ENCODE measurements around the gene ANAPC15.

The ANAPC15 gene

DNA sequence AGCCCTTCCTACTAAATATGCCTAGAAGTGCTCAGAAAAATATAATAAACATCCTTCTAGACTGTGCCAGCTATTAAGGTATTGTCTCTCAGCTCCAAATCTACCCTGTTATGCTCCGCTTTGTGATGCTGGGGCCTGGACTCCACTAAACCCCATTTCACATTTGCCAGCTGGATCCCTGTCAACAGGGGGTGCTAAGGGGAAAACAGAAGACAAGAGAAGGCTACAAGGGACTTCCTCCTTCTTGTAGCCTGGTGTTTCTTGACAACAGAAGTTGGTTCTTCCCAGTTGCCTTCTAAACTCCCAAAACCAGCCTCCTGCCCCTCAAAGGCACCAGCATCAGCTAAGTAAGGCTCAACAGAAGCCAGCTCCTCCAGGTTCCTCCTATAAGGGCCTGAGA, 37.4 kb downstream of the ANAPC15 start:
- no peak overlapping the region for H3K27ac ChIP-seq (ENCODE audit: low read depth, low read length)
- no peak overlapping the region for H3K4me3 ChIP-seq (ENCODE audit: low read depth, low read length)
- no peak overlapping the region for H2AFZ ChIP-seq (ENCODE audit: low read length, unreplicated experiment)
- H3K79me2 ChIP-seq (ENCODE audit: control insufficient read depth, insufficient read depth, low read length, unreplicated experiment): peaks cover 85% of the 10 kb centered on the region
- H3K36me3 ChIP-seq (ENCODE audit: insufficient read depth, low read length): no peaks in the 10 kb centered on the region
- no peaks in the 10 kb centered on the region for H3K27me3 ChIP-seq (ENCODE audit: insufficient read depth, low read length)
- H3K4me1 ChIP-seq (ENCODE audit: control insufficient read depth, insufficient read depth, low read length, unreplicated experiment): peaks cover 38% of the 10 kb centered on the region

DNA sequence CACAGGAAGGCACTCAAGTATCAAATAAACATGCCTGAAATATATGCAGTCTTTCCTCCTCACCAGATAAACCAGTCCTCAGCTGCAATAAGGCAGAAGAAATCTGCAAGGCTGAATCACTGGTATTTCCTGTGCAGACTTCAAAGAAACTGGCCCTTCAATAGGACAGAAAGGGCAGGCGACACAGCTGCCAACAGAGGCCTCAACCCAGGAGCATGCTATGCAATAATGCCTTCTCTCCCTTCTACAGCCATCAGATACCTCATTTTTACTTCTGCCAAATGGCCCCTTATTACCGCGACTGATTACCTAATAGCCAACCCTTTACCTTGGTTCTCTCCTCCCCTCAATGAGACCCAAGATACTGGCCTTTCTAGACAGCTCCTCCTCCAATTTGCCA, 40.1 kb downstream of the ANAPC15 start:
- Histone ChIP-seq H3K4me3 (ENCODE audit: low read depth, low read length) (peak overlapping the region; percentile 38; the same call in 1 of the 2 replicates), H3K36me3 (ENCODE audit: insufficient read depth, low read length) (no peaks in the 10 kb centered on the region), H3K27me3 (ENCODE audit: insufficient read depth, low read length) (no peaks in the 10 kb centered on the region), H2AFZ (ENCODE audit: low read length, unreplicated experiment) (no peak overlapping the region), H3K79me2 (ENCODE audit: control insufficient read depth, insufficient read depth, low read length, unreplicated experiment) (peaks cover 86% of the 10 kb centered on the region), H3K27ac (ENCODE audit: low read depth, low read length) (peak overlapping the region; percentile 67), H3K4me1 (ENCODE audit: control insufficient read depth, insufficient read depth, low read length, unreplicated experiment) (peaks cover 45% of the 10 kb centered on the region)

DNA sequence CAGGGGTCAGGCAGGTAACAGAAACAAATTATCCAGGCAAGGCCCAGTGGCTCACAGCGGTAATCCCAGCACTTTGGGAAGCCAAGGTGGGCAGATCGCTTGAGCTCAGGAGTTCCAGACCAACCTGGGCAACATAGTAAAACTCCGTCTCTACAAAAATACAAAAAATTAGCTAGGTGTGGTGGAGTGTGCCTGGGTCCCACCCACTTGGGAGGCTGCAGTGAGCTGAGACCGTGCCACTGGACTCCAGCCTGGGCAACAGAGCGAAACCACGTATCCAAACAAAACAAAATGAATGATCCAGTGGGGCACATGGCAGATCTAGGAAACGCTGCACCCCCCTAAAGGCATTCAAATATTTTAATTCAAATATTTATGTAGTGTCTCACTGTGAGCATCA, 42.0 kb downstream of the ANAPC15 start:
- peak overlapping the region; percentile 20 for H3K4me3 ChIP-seq (ENCODE audit: low read depth, low read length)
- no peaks in the 10 kb centered on the region for H3K27me3 ChIP-seq (ENCODE audit: insufficient read depth, low read length)
- H2AFZ ChIP-seq (ENCODE audit: low read length, unreplicated experiment): no peak overlapping the region
- no peaks in the 10 kb centered on the region for H3K36me3 ChIP-seq (ENCODE audit: insufficient read depth, low read length)
- peak overlapping the region; percentile 67 for H3K27ac ChIP-seq (ENCODE audit: low read depth, low read length)
- peaks cover 81% of the 10 kb centered on the region for H3K79me2 ChIP-seq (ENCODE audit: control insufficient read depth, insufficient read depth, low read length, unreplicated experiment)
- H3K4me1 ChIP-seq (ENCODE audit: control insufficient read depth, insufficient read depth, low read length, unreplicated experiment): peaks cover 53% of the 10 kb centered on the region

DNA sequence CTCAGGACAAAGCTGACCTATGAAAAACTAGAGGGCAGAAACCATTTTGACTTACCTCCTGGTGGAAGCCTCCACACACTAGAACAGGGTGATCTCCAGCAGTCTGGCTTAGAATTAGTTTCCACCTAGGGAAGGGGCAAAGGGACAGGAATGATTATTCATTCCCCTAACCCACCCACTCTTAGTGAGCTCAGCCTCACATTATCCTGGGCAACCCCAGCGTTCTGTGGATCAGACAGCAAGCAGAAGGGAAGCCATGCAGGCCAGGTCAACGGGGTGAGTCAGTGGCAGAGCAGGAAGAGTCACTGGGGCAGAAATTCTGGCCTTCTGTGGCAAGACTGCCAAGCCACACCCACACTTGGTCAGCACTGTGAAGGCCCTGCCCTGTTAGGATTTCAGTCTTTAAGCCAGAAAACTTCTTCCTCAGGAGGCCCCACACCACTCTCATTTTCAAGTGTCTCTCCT, 42.7 kb downstream of the ANAPC15 start:
- Histone ChIP-seq H3K79me2 (ENCODE audit: control insufficient read depth, insufficient read depth, low read length, unreplicated experiment) (peaks cover 75% of the 10 kb centered on the region), H3K4me1 (ENCODE audit: control insufficient read depth, insufficient read depth, low read length, unreplicated experiment) (peaks cover 53% of the 10 kb centered on the region), H3K36me3 (ENCODE audit: insufficient read depth, low read length) (no peaks in the 10 kb centered on the region), H3K4me3 (ENCODE audit: low read depth, low read length) (peak overlapping the region; percentile 53), H3K27ac (ENCODE audit: low read depth, low read length) (peak overlapping the region; percentile 67), H3K27me3 (ENCODE audit: insufficient read depth, low read length) (no peaks in the 10 kb centered on the region), H2AFZ (ENCODE audit: low read length, unreplicated experiment) (peak overlapping the region; percentile 18)

DNA sequence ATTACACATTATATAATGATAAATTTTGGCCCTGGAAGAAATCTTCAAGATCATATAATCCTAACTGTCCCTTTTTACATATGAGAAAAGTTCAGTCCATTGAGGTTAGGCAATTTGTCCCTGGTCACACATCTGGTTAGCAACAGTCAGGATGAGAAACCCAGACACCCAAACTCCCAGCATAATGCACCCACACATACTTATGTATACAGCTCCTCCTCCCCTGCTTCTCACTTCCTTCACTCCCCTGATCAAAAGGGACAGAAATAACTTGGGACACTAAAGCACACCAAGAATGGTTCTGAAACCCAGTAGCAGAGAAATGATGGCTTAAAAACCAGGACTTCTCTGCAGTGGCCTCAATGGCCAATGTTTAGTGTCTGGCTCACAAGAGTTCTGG, 43.3 kb downstream of the ANAPC15 start:
- H3K4me1 ChIP-seq (ENCODE audit: control insufficient read depth, insufficient read depth, low read length, unreplicated experiment): peaks cover 53% of the 10 kb centered on the region
- peak overlapping the region; percentile 18 for H2AFZ ChIP-seq (ENCODE audit: low read length, unreplicated experiment)
- H3K79me2 ChIP-seq (ENCODE audit: control insufficient read depth, insufficient read depth, low read length, unreplicated experiment): peaks cover 70% of the 10 kb centered on the region
- no peaks in the 10 kb centered on the region for H3K36me3 ChIP-seq (ENCODE audit: insufficient read depth, low read length)
- H3K27ac ChIP-seq (ENCODE audit: low read depth, low read length): peak overlapping the region; percentile 67
- peak overlapping the region; percentile 53 for H3K4me3 ChIP-seq (ENCODE audit: low read depth, low read length)
- no peaks in the 10 kb centered on the region for H3K27me3 ChIP-seq (ENCODE audit: insufficient read depth, low read length)

DNA sequence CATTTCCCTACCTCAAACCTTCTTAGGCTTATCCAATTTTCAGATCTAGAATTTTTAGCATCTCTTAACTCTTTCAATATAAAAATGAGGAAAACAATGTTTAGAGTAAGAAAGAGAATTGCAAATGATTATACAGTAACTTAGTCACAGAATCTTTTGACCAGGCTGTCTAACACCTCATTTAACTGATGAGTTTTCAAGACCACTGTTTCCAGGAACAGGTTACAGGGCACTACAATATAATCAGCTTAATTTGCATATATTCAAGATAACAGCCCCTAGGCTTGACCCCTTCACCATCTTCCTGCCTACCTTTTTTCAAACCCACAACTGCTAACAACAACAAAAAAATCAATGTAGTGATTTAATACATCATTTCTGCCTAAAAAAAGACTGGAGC, 44.8 kb downstream of the ANAPC15 start:
- H3K4me1 ChIP-seq (ENCODE audit: control insufficient read depth, insufficient read depth, low read length, unreplicated experiment): peaks cover 52% of the 10 kb centered on the region
- H3K27ac ChIP-seq (ENCODE audit: low read depth, low read length): no peak overlapping the region
- no peak overlapping the region for H3K4me3 ChIP-seq (ENCODE audit: low read depth, low read length)
- no peaks in the 10 kb centered on the region for H3K27me3 ChIP-seq (ENCODE audit: insufficient read depth, low read length)
- no peaks in the 10 kb centered on the region for H3K36me3 ChIP-seq (ENCODE audit: insufficient read depth, low read length)
- peaks cover 59% of the 10 kb centered on the region for H3K79me2 ChIP-seq (ENCODE audit: control insufficient read depth, insufficient read depth, low read length, unreplicated experiment)
- H2AFZ ChIP-seq (ENCODE audit: low read length, unreplicated experiment): no peak overlapping the region

DNA sequence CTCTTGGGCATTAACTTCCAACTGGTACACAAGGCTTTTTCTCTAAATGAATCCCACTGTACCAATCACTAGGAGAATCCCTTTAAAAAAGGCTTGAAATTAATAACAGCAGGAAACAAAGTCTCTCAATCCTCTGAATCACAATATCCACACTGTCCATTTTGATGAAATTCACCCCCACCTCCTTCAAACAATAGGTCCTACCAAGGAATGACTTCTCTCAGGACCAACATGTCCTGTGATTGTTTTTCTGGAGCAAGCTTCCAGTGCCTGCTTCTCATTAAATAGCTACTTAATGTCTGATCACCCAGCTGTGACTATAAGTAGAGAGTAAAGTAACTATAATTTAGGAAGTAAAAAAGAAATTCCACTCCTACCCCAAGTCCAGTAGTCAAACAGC, 45.2 kb downstream of the ANAPC15 start:
- Histone ChIP-seq H3K36me3 (ENCODE audit: insufficient read depth, low read length) (no peaks in the 10 kb centered on the region), H2AFZ (ENCODE audit: low read length, unreplicated experiment) (no peak overlapping the region), H3K4me3 (ENCODE audit: low read depth, low read length) (no peak overlapping the region), H3K27ac (ENCODE audit: low read depth, low read length) (no peak overlapping the region), H3K27me3 (ENCODE audit: insufficient read depth, low read length) (no peaks in the 10 kb centered on the region), H3K79me2 (ENCODE audit: control insufficient read depth, insufficient read depth, low read length, unreplicated experiment) (peaks cover 59% of the 10 kb centered on the region), H3K4me1 (ENCODE audit: control insufficient read depth, insufficient read depth, low read length, unreplicated experiment) (peaks cover 49% of the 10 kb centered on the region)

DNA sequence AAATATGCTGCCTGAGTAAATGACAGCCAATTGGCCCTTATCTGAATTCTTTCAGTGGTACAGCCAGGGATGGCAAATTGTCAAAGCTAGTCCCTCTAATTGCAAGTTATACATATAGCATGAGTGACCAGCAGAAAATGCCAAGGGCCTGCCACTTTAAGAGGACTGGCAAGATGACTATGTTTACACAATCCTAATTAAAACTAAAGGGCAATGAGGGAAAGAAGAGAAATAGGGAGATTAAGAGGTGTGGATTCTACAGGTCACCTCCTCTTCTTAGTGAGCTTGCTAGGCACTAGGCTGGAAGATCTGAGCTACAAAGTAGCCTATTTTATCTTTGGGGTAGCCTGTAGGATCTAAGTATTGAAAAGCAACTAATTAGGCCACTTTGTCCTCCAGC, 45.6 kb downstream of the ANAPC15 start:
- H3K4me3 ChIP-seq (ENCODE audit: low read depth, low read length): no peak overlapping the region
- H3K36me3 ChIP-seq (ENCODE audit: insufficient read depth, low read length): no peaks in the 10 kb centered on the region
- H3K27ac ChIP-seq (ENCODE audit: low read depth, low read length): no peak overlapping the region
- H2AFZ ChIP-seq (ENCODE audit: low read length, unreplicated experiment): no peak overlapping the region
- peaks cover 44% of the 10 kb centered on the region for H3K4me1 ChIP-seq (ENCODE audit: control insufficient read depth, insufficient read depth, low read length, unreplicated experiment)
- H3K27me3 ChIP-seq (ENCODE audit: insufficient read depth, low read length): no peaks in the 10 kb centered on the region
- H3K79me2 ChIP-seq (ENCODE audit: control insufficient read depth, insufficient read depth, low read length, unreplicated experiment): peaks cover 55% of the 10 kb centered on the region

DNA sequence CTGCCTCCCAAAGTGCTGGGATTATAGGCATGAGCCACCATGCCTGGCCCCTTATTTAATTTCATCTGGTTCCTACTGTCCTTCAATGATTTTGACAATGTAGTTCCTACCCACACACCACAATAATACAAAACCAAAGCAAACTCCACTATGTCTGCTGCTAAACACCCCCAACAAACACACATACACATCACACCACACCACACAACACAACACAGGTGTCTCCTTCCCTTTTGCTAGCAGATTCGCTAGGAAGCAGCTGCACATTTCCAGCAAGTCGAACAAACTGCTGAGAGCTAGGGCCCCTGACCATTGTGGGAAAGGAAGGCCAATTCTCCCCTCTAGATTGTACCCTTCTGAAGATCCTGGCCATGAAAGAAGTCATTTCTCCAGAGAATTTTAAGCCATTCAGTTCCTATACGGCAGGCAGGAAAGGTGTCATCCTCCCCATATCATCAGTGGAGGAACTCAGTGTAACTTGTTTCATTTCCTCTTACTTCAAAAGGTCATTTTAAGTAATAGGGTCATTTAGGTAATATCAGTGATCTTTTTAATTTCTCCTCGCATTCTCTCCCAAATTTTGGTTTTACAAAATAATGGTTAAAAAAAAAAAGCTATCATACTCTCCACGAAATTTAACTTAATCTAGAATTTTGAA, 50.6 kb downstream of the ANAPC15 start:
- Histone ChIP-seq H3K4me1 (ENCODE audit: control insufficient read depth, insufficient read depth, low read length, unreplicated experiment) (peaks cover 3% of the 10 kb centered on the region), H3K4me3 (ENCODE audit: low read depth, low read length) (no peak overlapping the region), H3K27ac (ENCODE audit: low read depth, low read length) (no peak overlapping the region), H3K27me3 (ENCODE audit: insufficient read depth, low read length) (no peaks in the 10 kb centered on the region), H3K79me2 (ENCODE audit: control insufficient read depth, insufficient read depth, low read length, unreplicated experiment) (peaks cover 17% of the 10 kb centered on the region), H3K36me3 (ENCODE audit: insufficient read depth, low read length) (no peaks in the 10 kb centered on the region), H2AFZ (ENCODE audit: low read length, unreplicated experiment) (no peak overlapping the region)
